HepG2 (cell line): Measurements from ENCODE around the gene WIZ. TPM values are rescaled to one million over a fixed set of nuclear protein-coding genes. Genes with fewer than 3 reads are reported as not detected.
A peak's percentile ranks its signal among the peaks of the same experiment; 100 is the strongest.

Experiments used
- CBFB ChIP-seq: sonication (generic); formaldehyde crosslinking; IDR thresholded peaks from 2 replicates; pipeline ENCODE4 v1.4.0; 2020; ENCODE audit warnings: missing genetic modification reagents
- CC2D1A ChIP-seq: sonication (generic); formaldehyde crosslinking; IDR thresholded peaks from 2 replicates; pipeline ENCODE4 v1.8.1; 2023; ENCODE audit warnings: mild to moderate bottlenecking, missing genetic modification reagents
- CHCHD3 ChIP-seq: sonication (generic); formaldehyde crosslinking; IDR thresholded peaks from 2 replicates; pipeline ENCODE4 v1.8.0; 2022; ENCODE audit warnings: mild to moderate bottlenecking, missing genetic modification reagents, moderate library complexity
- GABPA ChIP-seq, 2 experiments: IDR thresholded peaks; 2 replicates each; pipeline ENCODE4 v1.6.1; 2011 to 2016; ENCODE audit warnings: low read depth in 2 of 2, low read length in 1 of 2, missing biosample characterization in 1 of 2, missing genetic modification characterization in 1 of 2
- HOXA5 ChIP-seq: sonication (generic); formaldehyde crosslinking; IDR thresholded peaks from 2 replicates; pipeline ENCODE4 v1.4.0; 2020; ENCODE audit warnings: missing genetic modification reagents
- JUN ChIP-seq: sonication (generic); formaldehyde crosslinking; IDR thresholded peaks from 2 replicates; pipeline ENCODE4 v1.4.0; 2020; ENCODE audit warnings: mild to moderate bottlenecking, missing genetic modification reagents
- KDM6A ChIP-seq: IDR thresholded peaks from 2 replicates; pipeline ENCODE4 v1.6.1; 2016; ENCODE audit warnings: low read depth
- MXI1 ChIP-seq: IDR thresholded peaks from 3 replicates; pipeline ENCODE4 v1.6.1; 2012; ENCODE audit warnings: low read depth, low read length, inconsistent platforms, borderline replicate concordance
- PAF1 ChIP-seq: IDR thresholded peaks from 2 replicates; pipeline ENCODE4 v1.6.1; 2016; ENCODE audit warnings: missing genetic modification reagents, missing compliant biosample characterization
- REL ChIP-seq: sonication (generic); formaldehyde crosslinking; conservative IDR thresholded peaks from 2 replicates; pipeline ENCODE4 v1.8.0; 2022; ENCODE audit warnings: mild to moderate bottlenecking, missing genetic modification reagents, moderate library complexity
- RELA ChIP-seq: sonication (generic); formaldehyde crosslinking; IDR thresholded peaks from 2 replicates; pipeline ENCODE4 v1.4.0; 2020; ENCODE audit warnings: missing genetic modification reagents
- REPIN1 ChIP-seq: sonication (generic); formaldehyde crosslinking; IDR thresholded peaks from 2 replicates; pipeline ENCODE4 v1.8.0; 2022; ENCODE audit warnings: missing genetic modification reagents, low read depth, mild to moderate bottlenecking, borderline replicate concordance
- SMARCE1 ChIP-seq: fragments of 450-650 bp; IDR thresholded peaks from 2 replicates; pipeline ENCODE4 v1.6.1; 2017; ENCODE audit warnings: borderline replicate concordance
- SUZ12 ChIP-seq: fragments of 150-350 bp; IDR thresholded peaks from 2 replicates; pipeline ENCODE4 v1.6.1; 2014; ENCODE audit warnings: low read depth, low read length
- TCF7L2 ChIP-seq: IDR thresholded peaks from 2 replicates; pipeline ENCODE4 v1.6.1; 2011; ENCODE audit warnings: mild to moderate bottlenecking, low read depth, low read length, moderate library complexity
- THAP11 ChIP-seq: IDR thresholded peaks from 2 replicates; pipeline ENCODE4 v1.6.1; 2016; ENCODE audit warnings: missing biosample characterization, missing genetic modification reagents
- TIGD3 ChIP-seq: sonication (generic); formaldehyde crosslinking; IDR thresholded peaks from 2 replicates; pipeline ENCODE4 v1.5.1; 2020; ENCODE audit warnings: mild to moderate bottlenecking, missing genetic modification reagents, borderline replicate concordance
- ZBTB37 ChIP-seq: sonication (generic); formaldehyde crosslinking; IDR thresholded peaks from 2 replicates; pipeline ENCODE4 v1.4.0; 2020; ENCODE audit warnings: mild to moderate bottlenecking, missing genetic modification reagents
- ZNF205 ChIP-seq: IDR thresholded peaks from 2 replicates; pipeline ENCODE4 v1.6.1; 2018; ENCODE audit warnings: missing biosample characterization, missing genetic modification reagents
- ZNF225 ChIP-seq: sonication (generic); formaldehyde crosslinking; IDR thresholded peaks from 2 replicates; pipeline ENCODE4 v1.4.0; 2020; ENCODE audit warnings: mild to moderate bottlenecking, missing genetic modification reagents
- ZNF280D ChIP-seq: sonication (generic); formaldehyde crosslinking; IDR thresholded peaks from 2 replicates; pipeline ENCODE4 v1.5.1; 2020; ENCODE audit warnings: mild to moderate bottlenecking, missing genetic modification reagents
- ZNF333 ChIP-seq: sonication (generic); formaldehyde crosslinking; IDR thresholded peaks from 2 replicates; pipeline ENCODE4 v1.4.0; 2020; ENCODE audit warnings: mild to moderate bottlenecking, missing genetic modification reagents, borderline replicate concordance
- ZNF414 ChIP-seq: sonication (generic); formaldehyde crosslinking; IDR thresholded peaks from 2 replicates; pipeline ENCODE4 v1.5.0; 2020; ENCODE audit warnings: missing genetic modification reagents
- ZNF75D ChIP-seq: sonication (generic); formaldehyde crosslinking; IDR thresholded peaks from 2 replicates; pipeline ENCODE4 v1.8.1; 2023; ENCODE audit warnings: missing genetic modification reagents, mild to moderate bottlenecking, borderline replicate concordance
- ZNF780A ChIP-seq: sonication (generic); formaldehyde crosslinking; IDR thresholded peaks from 2 replicates; pipeline ENCODE4 v1.8.0; 2022; ENCODE audit warnings: mild to moderate bottlenecking, missing genetic modification reagents, moderate library complexity
- ZSCAN22 ChIP-seq: sonication (generic); formaldehyde crosslinking; IDR thresholded peaks from 2 replicates; pipeline ENCODE4 v1.4.0; 2020; ENCODE audit warnings: mild to moderate bottlenecking, missing genetic modification reagents
- polyA plus RNA-seq, 8 experiments: library from polyadenylated mRNA; depleted of rRNA in 3 of 8; stranded (reverse) in 7 of 8; unstranded in 1 of 8; fragments of >200 nt; fragmentation: Illumina TruSeq in 4 of 8; extraction: Trizol in 4 of 8; gene quantifications; 2 replicates each; pipeline versions ENCODE4 v1.2.1 to v1.2.3, GENCODE V29; 2011 to 2016; ENCODE audit warnings: low read depth in 4 of 8, missing spikeins in 1 of 8, mixed read lengths in 1 of 8; ENCODE audit not compliant: insufficient read depth in 1 of 8
- total RNA-seq, 5 experiments: library from RNA; depleted of rRNA; stranded (reverse); fragments of >200 nt; fragmentation: Illumina TruSeq; extraction: Trizol; gene quantifications; 2 replicates each; pipeline ENCODE4 v1.2.3, GENCODE V29; 2016; ENCODE audit warnings: low read depth in 1 of 5

The WIZ gene
- total and polyA plus RNA-seq, 2 of the 13 experiments (the other 11 are each of a cell fraction or from before 2014, with no cell fraction given), result 4.7 to 4.8 TPM

GRCh38 chr19:15379999-15380647 is 69.6 kb downstream of the WIZ start (continued):
- peak; percentile 77 for TF ChIP-seq THAP11 (CRISPR knock-in tag)
- no peak for TF ChIP-seq ZNF414 (CRISPR knock-in tag)
- TF ChIP-seq KDM6A (CRISPR knock-in tag), result no peak
- peak; percentile 80; the same call in 1 of the 2 replicates for TF ChIP-seq REL
- TF ChIP-seq JUN (CRISPR knock-in tag), result no peak
- TF ChIP-seq GABPA (IDR thresholded peaks at IDR 0.05; ENCODE audit: low read depth, low read length), result no peak
- TF ChIP-seq GABPA (CRISPR knock-in tag; IDR thresholded peaks at IDR 0.05; ENCODE audit: low read depth), result no peak
- TF ChIP-seq ZNF280D (CRISPR knock-in tag), result no peak
- no peak for TF ChIP-seq TIGD3 (CRISPR knock-in tag)
- TF ChIP-seq ZBTB37 (CRISPR knock-in tag), result no peak
- TF ChIP-seq ZNF780A (CRISPR knock-in tag), result no peak; the same call in 1 of the 2 replicates
- TF ChIP-seq CC2D1A (CRISPR knock-in tag), result no peak
- no peak for TF ChIP-seq PAF1
- no peak for TF ChIP-seq SMARCE1
- TF ChIP-seq ZNF205 (CRISPR knock-in tag), result no peak; the same call in 1 of the 2 replicates
- TF ChIP-seq REPIN1 (CRISPR knock-in tag), result no peak; the same call in 1 of the 2 replicates
- TF ChIP-seq HOXA5 (CRISPR knock-in tag), result no peak
- TF ChIP-seq MXI1, result peak; percentile 58; the same call in 1 of the 3 replicates
- TF ChIP-seq ZNF333 (CRISPR knock-in tag), result no peak
- TF ChIP-seq ZSCAN22 (CRISPR knock-in tag), result no peak
- TF ChIP-seq ZNF225 (CRISPR knock-in tag), result no peak; the same call in 1 of the 2 replicates
- no peak for TF ChIP-seq ZNF75D (CRISPR knock-in tag)
- TF ChIP-seq RELA, result no peak
- TF ChIP-seq CHCHD3, result no peak
- TF ChIP-seq CBFB (CRISPR knock-in tag), result no peak
- no peak for TF ChIP-seq SUZ12
- no peak for TF ChIP-seq TCF7L2
